HepG2 (cell line): ENCODE results near the gene AGRN.

Experiments used
- RFX3 ChIP-seq: IDR thresholded peaks from 2 replicates; pipeline ENCODE4 v1.6.1; 2016; ENCODE audit warnings: missing biosample characterization, missing genetic modification reagents
- SIN3A ChIP-seq: IDR thresholded peaks from 2 replicates; pipeline ENCODE4 v1.6.1; 2011; ENCODE audit warnings: low read depth, mild to moderate bottlenecking, control low read depth, low read length, borderline replicate concordance
- TCF7L2 ChIP-seq: IDR thresholded peaks from 2 replicates; pipeline ENCODE4 v1.6.1; 2011; ENCODE audit warnings: mild to moderate bottlenecking, low read depth, low read length, moderate library complexity
- ZNF207 ChIP-seq: fragments of 450-650 bp; IDR thresholded peaks from 2 replicates; pipeline ENCODE4 v1.6.1; 2016; ENCODE audit warnings: antibody characterized with exemption, borderline replicate concordance

GRCh38 chr1:1084372-1085170 is 64.7 kb downstream of the AGRN start:
- TF ChIP-seq ZNF207, result no peak
- TF ChIP-seq TCF7L2, result no peak
- no peak for TF ChIP-seq SIN3A
- no peak for TF ChIP-seq RFX3 (CRISPR knock-in tag)
